ENCODE measurements around the gene TGM4. TPM values are rescaled to one million over a fixed set of nuclear protein-coding genes. Genes with fewer than 3 reads are reported as not detected.

The TGM4 gene
- total RNA-seq, 1 donor from 2014 or later, result 0.18 TPM

DNA sequence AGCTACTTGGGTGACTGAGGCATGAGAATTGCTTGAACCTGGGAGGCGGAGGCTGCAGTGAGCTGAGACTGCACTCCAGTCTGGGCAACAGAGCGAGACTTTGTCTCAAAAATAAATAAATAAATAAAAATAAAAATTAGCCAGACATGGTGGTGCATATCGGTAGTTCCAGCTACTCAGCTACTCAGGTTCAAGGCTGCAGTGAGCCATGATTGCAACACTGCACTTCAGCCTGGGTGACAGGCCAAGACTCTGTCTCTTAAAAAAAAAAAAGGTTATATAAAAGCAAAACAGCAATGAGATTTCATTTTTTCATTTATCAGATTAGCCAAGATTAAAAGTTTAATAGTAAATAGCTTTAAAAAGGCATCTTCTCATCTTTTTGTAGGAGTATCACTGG lies 2.9 kb downstream of the TGM4 start:
- TF ChIP-seq, protein P1, sequence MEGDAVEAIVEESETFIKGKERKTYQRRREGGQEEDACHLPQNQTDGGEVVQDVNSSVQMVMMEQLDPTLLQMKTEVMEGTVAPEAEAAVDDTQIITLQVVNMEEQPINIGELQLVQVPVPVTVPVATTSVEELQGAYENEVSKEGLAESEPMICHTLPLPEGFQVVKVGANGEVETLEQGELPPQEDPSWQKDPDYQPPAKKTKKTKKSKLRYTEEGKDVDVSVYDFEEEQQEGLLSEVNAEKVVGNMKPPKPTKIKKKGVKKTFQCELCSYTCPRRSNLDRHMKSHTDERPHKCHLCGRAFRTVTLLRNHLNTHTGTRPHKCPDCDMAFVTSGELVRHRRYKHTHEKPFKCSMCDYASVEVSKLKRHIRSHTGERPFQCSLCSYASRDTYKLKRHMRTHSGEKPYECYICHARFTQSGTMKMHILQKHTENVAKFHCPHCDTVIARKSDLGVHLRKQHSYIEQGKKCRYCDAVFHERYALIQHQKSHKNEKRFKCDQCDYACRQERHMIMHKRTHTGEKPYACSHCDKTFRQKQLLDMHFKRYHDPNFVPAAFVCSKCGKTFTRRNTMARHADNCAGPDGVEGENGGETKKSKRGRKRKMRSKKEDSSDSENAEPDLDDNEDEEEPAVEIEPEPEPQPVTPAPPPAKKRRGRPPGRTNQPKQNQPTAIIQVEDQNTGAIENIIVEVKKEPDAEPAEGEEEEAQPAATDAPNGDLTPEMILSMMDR (IDR thresholded peaks at IDR 0.05; ENCODE audit: insufficient read depth, low read depth, low read length), result no peak
- TF ChIP-seq EZH2 (IDR thresholded peaks at IDR 0.05; ENCODE audit: insufficient read depth, low read length), result no peak
- Histone ChIP-seq H3K4me3 (ENCODE audit: insufficient read depth, low read depth, low read length) (no peak overlapping the region), H3K36me3 (ENCODE audit: insufficient read depth, low read length) (no peaks in the 10 kb centered on the region), H4K20me1 (ENCODE audit: insufficient read depth, low read length) (no peaks in the 10 kb centered on the region), H3K27me3 (ENCODE audit: insufficient read depth, low read length) (no peaks in the 10 kb centered on the region), H3K9ac (ENCODE audit: low read length) (no peak overlapping the region), H3K27ac (ENCODE audit: low read depth, low read length) (no peak overlapping the region), H3K9me3 (ENCODE audit: insufficient read depth, low read depth, low read length) (no peaks in the 10 kb centered on the region), H3K4me2 (ENCODE audit: low read length) (no peak overlapping the region), H3K79me2 (ENCODE audit: insufficient read depth, low read length) (no peaks in the 10 kb centered on the region), H2AFZ (ENCODE audit: low read depth, low read length) (no peak overlapping the region), H3K4me1 (ENCODE audit: insufficient read depth, low read length) (no peaks in the 10 kb centered on the region)
- Mint-ChIP-seq H3K27ac (ENCODE audit: unreplicated experiment) (no peak overlapping the region), H3K4me3 (ENCODE audit: unreplicated experiment) (no peak overlapping the region), H3K9me3 (ENCODE audit: unreplicated experiment) (no peaks in the 10 kb centered on the region), H3K36me3 (ENCODE audit: low read depth, unreplicated experiment) (peaks cover 4% of the 10 kb centered on the region), H3K27me3 (ENCODE audit: low read depth, unreplicated experiment) (no peaks in the 10 kb centered on the region), H3K4me1 (ENCODE audit: low read depth, unreplicated experiment) (peaks cover 2% of the 10 kb centered on the region)
- FAIRE-seq, result no peak
- no peak for DNase-seq (ENCODE audit: low read depth)

DNA sequence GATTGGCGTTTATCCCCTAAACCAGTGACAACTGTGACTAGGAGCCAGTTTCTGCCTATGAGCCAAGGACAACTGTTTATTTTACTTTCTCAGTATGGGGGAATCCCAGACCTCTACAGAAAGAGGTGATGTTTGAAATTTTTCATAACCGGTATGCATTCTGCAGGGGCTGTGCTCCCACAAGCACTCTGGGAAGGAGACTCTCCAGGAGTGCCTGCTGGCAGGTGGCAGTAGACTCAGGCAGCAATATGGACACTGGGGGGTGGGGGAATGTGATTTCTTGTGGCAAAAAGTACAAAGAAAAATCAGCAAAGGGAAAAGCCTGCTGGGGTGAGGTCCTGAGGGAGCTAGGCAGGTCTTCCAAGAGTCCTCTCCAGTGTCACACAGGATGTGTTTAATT lies 5.9 kb downstream of the TGM4 start:
- H3K4me1 Mint-ChIP-seq (ENCODE audit: low read depth, unreplicated experiment), result peaks cover 18% of the 10 kb centered on the region
- no peak overlapping the region for H2AFZ ChIP-seq (ENCODE audit: low read depth, low read length)
- FAIRE-seq (no peak), DNase-seq (ENCODE audit: low read depth) (no peak)
- H3K9ac ChIP-seq (ENCODE audit: low read length), result no peak overlapping the region
- H3K36me3 ChIP-seq (ENCODE audit: insufficient read depth, low read length), result no peaks in the 10 kb centered on the region
- H3K4me3 Mint-ChIP-seq (ENCODE audit: unreplicated experiment), result no peak overlapping the region
- peaks cover 18% of the 10 kb centered on the region for H3K4me1 ChIP-seq (ENCODE audit: insufficient read depth, low read length)
- H3K36me3 Mint-ChIP-seq (ENCODE audit: low read depth, unreplicated experiment), result no peaks in the 10 kb centered on the region
- H3K27ac ChIP-seq (ENCODE audit: low read depth, low read length), result no peak overlapping the region
- no peaks in the 10 kb centered on the region for H3K79me2 ChIP-seq (ENCODE audit: insufficient read depth, low read length)
- no peaks in the 10 kb centered on the region for H3K9me3 ChIP-seq (ENCODE audit: insufficient read depth, low read depth, low read length)
- H4K20me1 ChIP-seq (ENCODE audit: insufficient read depth, low read length), result no peaks in the 10 kb centered on the region
- no peak overlapping the region for H3K4me3 ChIP-seq (ENCODE audit: insufficient read depth, low read depth, low read length)
- H3K27me3 ChIP-seq (ENCODE audit: insufficient read depth, low read length), result no peaks in the 10 kb centered on the region
- H3K27ac Mint-ChIP-seq (ENCODE audit: unreplicated experiment), result no peak overlapping the region
- no peak overlapping the region for H3K4me2 ChIP-seq (ENCODE audit: low read length)
- H3K27me3 Mint-ChIP-seq (ENCODE audit: low read depth, unreplicated experiment), result no peaks in the 10 kb centered on the region
- no peaks in the 10 kb centered on the region for H3K9me3 Mint-ChIP-seq (ENCODE audit: unreplicated experiment)
- TF ChIP-seq, protein P1 (IDR thresholded peaks at IDR 0.05; ENCODE audit: insufficient read depth, low read depth, low read length), result no peak
- TF ChIP-seq EZH2 (IDR thresholded peaks at IDR 0.05; ENCODE audit: insufficient read depth, low read length), result no peak

DNA sequence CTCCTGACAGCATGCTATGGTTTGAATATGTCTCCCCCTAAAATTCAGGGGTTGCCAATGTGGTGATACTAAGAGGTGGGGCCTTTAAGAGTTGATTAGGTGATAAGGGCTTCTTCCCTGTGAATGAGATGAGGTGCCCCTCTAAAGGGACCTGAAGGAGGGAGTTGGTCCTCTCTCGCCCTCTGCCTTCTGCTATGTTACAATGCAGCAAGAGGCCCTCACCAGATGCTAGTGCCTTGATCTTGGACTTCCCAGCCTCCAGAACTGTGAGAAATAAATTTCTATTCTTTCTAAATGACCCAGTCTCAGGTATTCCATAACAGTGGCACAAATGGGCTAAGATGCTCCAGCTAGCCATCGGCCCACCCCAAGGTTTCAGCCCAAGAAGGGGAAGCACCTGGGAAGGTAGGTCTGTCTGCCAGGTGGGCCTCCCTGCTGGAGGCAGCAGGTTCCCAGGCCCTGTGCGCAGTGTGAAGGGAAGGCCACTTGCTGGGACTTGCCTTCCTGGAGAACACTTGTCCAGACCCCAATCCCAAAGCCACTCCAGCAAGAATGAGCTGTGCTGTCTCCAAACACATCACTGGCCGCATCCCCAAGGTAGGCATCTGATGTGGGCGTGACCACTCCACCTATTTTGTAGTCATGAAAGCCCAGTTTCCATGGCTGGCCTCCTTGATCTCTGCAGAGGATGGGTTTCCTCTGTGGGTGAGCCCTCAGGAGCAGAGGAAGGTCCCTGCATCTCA lies 9.0 kb downstream of the TGM4 start:
- peak overlapping the region; percentile 75 for H3K9ac ChIP-seq (ENCODE audit: low read length)
- no peaks in the 10 kb centered on the region for H3K9me3 Mint-ChIP-seq (ENCODE audit: unreplicated experiment)
- peaks cover 25% of the 10 kb centered on the region for H3K4me1 Mint-ChIP-seq (ENCODE audit: low read depth, unreplicated experiment)
- H3K4me2 ChIP-seq (ENCODE audit: low read length), result peak overlapping the region; percentile 79
- H3K4me1 ChIP-seq (ENCODE audit: insufficient read depth, low read length), result peaks cover 34% of the 10 kb centered on the region
- H3K27ac Mint-ChIP-seq (ENCODE audit: unreplicated experiment), result peak overlapping the region; percentile 79
- FAIRE-seq (no peak), DNase-seq (ENCODE audit: low read depth) (no peak)
- TF ChIP-seq EZH2 (IDR thresholded peaks at IDR 0.05; ENCODE audit: insufficient read depth, low read length), result no peak
- TF ChIP-seq, protein P1 (IDR thresholded peaks at IDR 0.05; ENCODE audit: insufficient read depth, low read depth, low read length), result peak; percentile 5
- no peaks in the 10 kb centered on the region for H3K9me3 ChIP-seq (ENCODE audit: insufficient read depth, low read depth, low read length)
- H3K4me3 ChIP-seq (ENCODE audit: insufficient read depth, low read depth, low read length), result peak overlapping the region; percentile 14
- no peaks in the 10 kb centered on the region for H4K20me1 ChIP-seq (ENCODE audit: insufficient read depth, low read length)
- peak overlapping the region; percentile 93 for H3K27ac ChIP-seq (ENCODE audit: low read depth, low read length)
- H3K27me3 ChIP-seq (ENCODE audit: insufficient read depth, low read length), result no peaks in the 10 kb centered on the region
- no peaks in the 10 kb centered on the region for H3K36me3 Mint-ChIP-seq (ENCODE audit: low read depth, unreplicated experiment)
- no peak overlapping the region for H3K4me3 Mint-ChIP-seq (ENCODE audit: unreplicated experiment)
- H3K36me3 ChIP-seq (ENCODE audit: insufficient read depth, low read length), result no peaks in the 10 kb centered on the region
- no peaks in the 10 kb centered on the region for H3K79me2 ChIP-seq (ENCODE audit: insufficient read depth, low read length)
- no peaks in the 10 kb centered on the region for H3K27me3 Mint-ChIP-seq (ENCODE audit: low read depth, unreplicated experiment)
- peak overlapping the region; percentile 61 for H2AFZ ChIP-seq (ENCODE audit: low read depth, low read length)

All from astrocyte (in vitro differentiated cells and primary cell).